ENCODE results near the gene MUC3A.
A peak's percentile ranks its signal among the peaks of the same experiment; 100 is the strongest.

GRCh38 chr7:100951888-100952560 lies 2.7 kb downstream of the MUC3A start:
- peak in 1 of 2 experiments; percentile 15; a peak in 1 of 4 replicates for TF ChIP-seq CTCF (conservative IDR thresholded peaks at IDR 0.05; ENCODE audit: low read depth in 2 of 2)
- TF ChIP-seq EZH2 (IDR thresholded peaks at IDR 0.05; ENCODE audit: low read depth, unreplicated experiment) = no peak
- TF ChIP-seq JUNB (IDR thresholded peaks at IDR 0.05; ENCODE audit: unreplicated experiment) = no peak
- no peak for TF ChIP-seq POLR2AphosphoS5 (IDR thresholded peaks at IDR 0.05; ENCODE audit: low read depth)
- no peak for TF ChIP-seq ETS1 (IDR thresholded peaks at IDR 0.05)
- TF ChIP-seq ZNF114 (CRISPR knock-in tag; IDR thresholded peaks at IDR 0.05) = no peak
- no peak for TF ChIP-seq REST (IDR thresholded peaks at IDR 0.05; ENCODE audit: unreplicated experiment)
- no peak for TF ChIP-seq ZNF331 (CRISPR knock-in tag; IDR thresholded peaks at IDR 0.05; ENCODE audit: low read depth)
